SJCRH30 (cell line): ENCODE results near the gene TMEM126A. TPM values are rescaled to one million over a fixed set of nuclear protein-coding genes. Genes with fewer than 3 reads are reported as not detected.

Experiments used
- DNase-seq, 2 experiments: peaks; one replicate each; pipeline ENCODE4 v3.0.0-alpha.2; 2015 to 2020
- H3K27ac ChIP-seq: fragments of 250-450 bp; sonication (Bioruptor Pico); 2 replicates; pipeline ENCODE4 v1.5.1; 2020; ENCODE audit warnings: mild to moderate bottlenecking, moderate library complexity
- H3K27me3 ChIP-seq: fragments of 250-450 bp; sonication (Bioruptor Pico); 2 replicates; pipeline ENCODE4 v1.5.1; 2020; ENCODE audit warnings: mild to moderate bottlenecking, moderate library complexity
- H3K36me3 ChIP-seq: fragments of 250-450 bp; sonication (Bioruptor Pico); 2 replicates; pipeline ENCODE4 v1.5.1; 2020; ENCODE audit warnings: mild to moderate bottlenecking, moderate library complexity
- H3K4me1 ChIP-seq: fragments of 250-450 bp; sonication (Bioruptor Pico); 2 replicates; pipeline ENCODE4 v1.5.1; 2020; ENCODE audit warnings: mild to moderate bottlenecking, moderate library complexity
- H3K4me3 ChIP-seq: fragments of 250-450 bp; sonication (Bioruptor Pico); 2 replicates; pipeline ENCODE4 v1.5.1; 2020; ENCODE audit warnings: mild to moderate bottlenecking, moderate library complexity
- H3K9me3 ChIP-seq: fragments of 250-450 bp; sonication (Bioruptor Pico); replicated peaks from 2 replicates; pipeline ENCODE4 v1.5.1; 2020; ENCODE audit warnings: mild to moderate bottlenecking, moderate library complexity
- total RNA-seq: library from RNA; depleted of rRNA; stranded (reverse); fragments of >200 nt; shearing (Covaris generic); gene quantifications from 2 replicates; pipeline ENCODE4 v1.2.3, GENCODE V29; 2014; rRNA removed

Gene TMEM126A
- total RNA-seq, 1 experiment from 2014 or later: 71.9 TPM

GRCh38 chr11:85698195-85698594, 50.4 kb downstream of the TMEM126A start:
- H3K27ac ChIP-seq: no peak overlapping the region
- H3K9me3 ChIP-seq: no peaks in the 10 kb centered on the region
- no peak overlapping the region for H3K4me3 ChIP-seq
- peaks cover 94% of the 10 kb centered on the region for H3K36me3 ChIP-seq
- no peaks in the 10 kb centered on the region for H3K27me3 ChIP-seq
- no peak for DNase-seq
- no peaks in the 10 kb centered on the region for H3K4me1 ChIP-seq

GRCh38 chr11:85699957-85700741, 52.4 kb downstream of the TMEM126A start:
- DNase-seq: no peak
- Histone ChIP-seq H3K27me3 (no peaks in the 10 kb centered on the region), H3K4me3 (no peak overlapping the region), H3K4me1 (no peaks in the 10 kb centered on the region), H3K27ac (no peak overlapping the region), H3K9me3 (no peaks in the 10 kb centered on the region), H3K36me3 (peaks cover 95% of the 10 kb centered on the region)

- H3K36me3 ChIP-seq: peaks cover 90% of the 10 kb centered on the region
- H3K27ac ChIP-seq: no peak overlapping the region
- H3K4me3 ChIP-seq: no peak overlapping the region
- H3K27me3 ChIP-seq: no peaks in the 10 kb centered on the region
- H3K9me3 ChIP-seq: no peaks in the 10 kb centered on the region
- DNase-seq: no peak
- no peaks in the 10 kb centered on the region for H3K4me1 ChIP-seq
Measured at GRCh38 chr11:85704967-85705366, 57.2 kb downstream of the TMEM126A start.

GRCh38 chr11:85705800-85706199, 58.0 kb downstream of the TMEM126A start:
- Histone ChIP-seq H3K36me3 (peaks cover 90% of the 10 kb centered on the region), H3K9me3 (no peaks in the 10 kb centered on the region), H3K27me3 (no peaks in the 10 kb centered on the region), H3K27ac (no peak overlapping the region), H3K4me1 (no peaks in the 10 kb centered on the region), H3K4me3 (no peak overlapping the region)
- DNase-seq: no peak

Other genes with a start within 250 kb of the TMEM126A start
- gene DLG2, start 20.6 kb upstream of the TMEM126A start, total RNA-seq: 5.3 and 12.1 TPM in 2 replicates
- 94.5 and 105 TPM in 2 replicates for gene TMEM126B, start 19.4 kb upstream of the TMEM126A start, total RNA-seq
- 85.3 and 109 TPM in 2 replicates for gene CREBZF, start 17.2 kb downstream of the TMEM126A start, total RNA-seq
- 4.4 and 5.0 TPM in 2 replicates for gene CCDC89, start 38.2 kb downstream of the TMEM126A start, total RNA-seq
- gene SYTL2, start 163.2 kb downstream of the TMEM126A start, total RNA-seq: 122 and 137 TPM in 2 replicates
- gene CCDC83, start 207.4 kb downstream of the TMEM126A start, total RNA-seq: not detected in 2 replicates